ENCODE data around the gene DICER1.

Gene DICER1

GRCh38 chr14:95125221-95125620, 32.1 kb downstream of the DICER1 start:
- no peak for DNase-seq

GRCh38 chr14:95123891-95124579, 33.3 kb downstream of the DICER1 start:
- peak in 7 of 58 donors; percentile 31 to 64 (median 39) for DNase-seq

- no peak for DNase-seq
These were observed 34.7 kb downstream of the DICER1 start for GRCh38 chr14:95122621-95122945.

- DNase-seq: no peak
These were observed 35.3 kb downstream of the DICER1 start for GRCh38 chr14:95121911-95122620.

GRCh38 chr14:95119336-95119735, 38.0 kb downstream of the DICER1 start:
- peak in 22 of 58 donors; percentile 19 to 79 (median 40) for DNase-seq

GRCh38 chr14:95117937-95118721, 39.2 kb downstream of the DICER1 start:
- no peak for DNase-seq

- DNase-seq: peak in 4 of 58 donors; percentile 12 to 43 (median 36)
These were observed 43.9 kb downstream of the DICER1 start for GRCh38 chr14:95113476-95113875.

GRCh38 chr14:95111507-95112164, 45.7 kb downstream of the DICER1 start:
- DNase-seq: no peak

GRCh38 chr14:95110178-95110577, 47.2 kb downstream of the DICER1 start:
- DNase-seq: no peak

- no peak for DNase-seq
These were observed 49.6 kb downstream of the DICER1 start for GRCh38 chr14:95107711-95108110.

- no peak for DNase-seq
These were observed 50.4 kb downstream of the DICER1 start for GRCh38 chr14:95106971-95107370.

GRCh38 chr14:95104911-95105310, 52.4 kb downstream of the DICER1 start:
- peak in 2 of 58 donors; percentile 19 to 37 for DNase-seq

- peak in 1 of 58 donors; percentile 54 for DNase-seq
These were observed 54.7 kb downstream of the DICER1 start for GRCh38 chr14:95102680-95103044.

- no peak for DNase-seq
These were observed 55.3 kb downstream of the DICER1 start for GRCh38 chr14:95101736-95102679.

GRCh38 chr14:95098984-95099599, 58.2 kb downstream of the DICER1 start:
- peak in 25 of 58 donors; percentile 10 to 66 (median 34) for DNase-seq

- DNase-seq: no peak
These were observed 59.9 kb downstream of the DICER1 start for GRCh38 chr14:95097385-95097784.

GRCh38 chr14:95096476-95096875, 60.9 kb downstream of the DICER1 start:
- DNase-seq: no peak

GRCh38 chr14:95095996-95096395, 61.3 kb downstream of the DICER1 start:
- peak in 12 of 58 donors; percentile 19 to 63 (median 34) for DNase-seq

GRCh38 chr14:95092723-95093122, 64.6 kb downstream of the DICER1 start:
- no peak for DNase-seq

GRCh38 chr14:95091581-95091980, 65.7 kb downstream of the DICER1 start:
- DNase-seq: no peak

Measured in anterior cingulate cortex (tissue), 58 donors.